HG03135 (cell line): Measurements from ENCODE around the gene ZNF506.
"Not testable (repeated sequence)": the region's sequence is repeated elsewhere in the genome, so short reads cannot be mapped to it uniquely, and the experiment has no call there.

Experiments used
- ATAC-seq: cut with Tn5 transposase; IDR thresholded peaks from one replicate; pipeline ENCODE4 v1.9.1; 2021; ENCODE audit warnings: mild to moderate bottlenecking, moderate library complexity; ENCODE audit not compliant: unreplicated experiment

Gene ZNF506

GRCh38 chr19:19821366-19821951, at the start of gene ZNF506:
ZNF506 (minus strand) TSS chr19:19821750; CDS start chr19:19821603, 147 bp downstream.
- peak; percentile 82 for ATAC-seq

DNA sequence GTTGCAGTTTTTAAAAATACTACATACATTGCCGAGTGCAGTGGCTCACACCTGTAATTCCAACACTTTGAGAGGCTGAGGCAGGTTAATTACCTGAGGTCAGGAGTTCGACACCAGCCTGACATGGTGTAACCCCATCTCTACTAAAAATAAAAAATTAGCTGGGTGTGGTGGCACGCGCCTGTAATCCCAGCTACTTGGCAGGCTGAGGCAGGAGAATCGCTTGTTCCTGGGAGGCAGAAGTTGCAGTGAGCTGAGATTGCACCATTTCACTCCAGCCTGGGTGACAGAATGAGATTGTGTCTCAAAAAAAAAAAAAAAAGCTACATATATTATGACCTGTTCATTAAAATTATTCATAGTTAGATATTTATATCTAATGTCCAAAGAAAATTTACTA, 48.5 kb upstream of the ZNF506 start:
- not testable (repeated sequence) for ATAC-seq

DNA sequence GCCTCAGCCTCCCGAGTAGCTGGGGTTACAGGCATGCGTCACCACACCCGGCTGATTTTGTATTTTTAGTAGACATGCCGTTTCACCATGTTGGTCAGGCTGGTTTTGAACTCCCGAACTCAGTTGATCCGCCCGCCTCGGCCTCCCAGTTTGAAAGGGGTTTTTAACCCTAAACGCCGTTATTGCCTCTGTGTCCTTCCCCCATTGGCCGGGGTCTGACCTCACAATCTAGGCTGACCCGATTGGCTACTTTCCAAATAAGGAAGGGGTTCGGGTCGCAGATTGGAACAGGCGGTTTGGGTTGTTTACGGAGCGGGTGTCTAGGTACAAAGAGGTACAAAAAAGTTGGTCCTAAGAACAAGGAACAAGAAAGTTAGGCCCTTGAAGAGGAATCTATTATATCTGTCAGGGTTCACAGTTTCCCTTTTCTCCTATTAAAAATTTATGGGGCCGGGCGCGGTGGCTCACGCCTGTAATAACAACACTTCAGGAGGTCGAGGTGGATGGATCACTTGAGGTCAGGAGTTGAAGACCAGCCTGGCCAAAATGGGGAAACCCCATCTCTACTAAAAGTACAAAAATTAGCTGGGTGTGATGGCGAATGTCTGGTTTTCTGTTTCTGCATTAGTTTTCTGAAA, 45.2 kb upstream of the ZNF506 start:
- ATAC-seq = no peak

- ATAC-seq = peak; percentile 98
Observed at GRCh38 chr19:19865750-19866610, 44.4 kb upstream of the ZNF506 start, which contains the start of gene ZNF253. ZNF253 (plus strand) TSS chr19:19865882; CDS start chr19:19865997, 115 bp downstream.

DNA sequence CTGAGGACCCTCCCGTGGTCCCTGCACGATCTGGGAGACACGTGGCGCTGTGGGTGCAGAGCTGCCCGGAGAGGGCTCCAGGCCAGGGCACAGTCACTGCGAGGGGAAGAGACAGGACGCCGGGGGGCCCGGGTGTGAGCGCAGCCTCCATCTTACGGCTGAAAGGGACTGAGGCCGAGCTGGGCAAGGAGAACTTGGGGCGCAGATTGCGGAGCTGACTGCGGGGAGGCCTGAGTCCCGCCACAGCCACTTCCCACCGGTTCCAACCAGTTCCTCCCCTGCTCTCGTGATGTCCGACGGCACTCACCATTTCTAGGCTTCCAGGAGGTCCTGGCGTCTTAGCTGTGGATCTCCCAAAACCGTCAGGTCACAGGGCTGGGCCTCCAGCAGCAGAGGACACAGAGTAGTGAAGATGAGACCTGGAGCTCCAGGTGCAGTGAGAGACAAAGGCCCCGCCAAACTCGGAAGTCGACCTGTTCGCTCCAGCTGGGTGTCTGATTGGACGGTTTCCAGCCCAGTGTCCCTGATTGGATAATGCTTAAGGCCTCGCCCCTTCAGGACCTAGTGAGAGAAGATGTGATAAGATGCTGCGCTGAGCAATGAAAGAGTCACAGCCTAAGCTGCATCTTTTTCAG, 39.3 kb upstream of the ZNF506 start:
- ATAC-seq = no peak

DNA sequence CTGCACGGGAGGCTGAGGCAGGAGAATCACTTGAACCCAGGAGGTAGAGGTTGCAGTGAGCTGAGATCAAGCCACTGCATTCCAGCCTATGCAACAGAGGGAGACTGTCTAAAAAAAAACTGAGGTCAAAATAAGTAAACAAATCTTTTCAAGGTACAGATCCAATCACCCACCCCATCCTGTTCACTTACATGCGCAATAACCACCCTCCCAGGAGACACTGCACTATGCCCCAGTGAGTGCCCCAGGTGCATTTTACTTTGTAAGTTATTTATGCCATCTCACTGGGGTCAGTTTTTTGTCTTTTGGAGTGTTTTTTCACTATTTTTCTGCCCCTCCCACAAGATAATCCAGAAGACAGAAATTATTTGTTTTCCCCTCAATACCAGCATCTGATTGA, 37.2 kb upstream of the ZNF506 start:
- no peak for ATAC-seq

DNA sequence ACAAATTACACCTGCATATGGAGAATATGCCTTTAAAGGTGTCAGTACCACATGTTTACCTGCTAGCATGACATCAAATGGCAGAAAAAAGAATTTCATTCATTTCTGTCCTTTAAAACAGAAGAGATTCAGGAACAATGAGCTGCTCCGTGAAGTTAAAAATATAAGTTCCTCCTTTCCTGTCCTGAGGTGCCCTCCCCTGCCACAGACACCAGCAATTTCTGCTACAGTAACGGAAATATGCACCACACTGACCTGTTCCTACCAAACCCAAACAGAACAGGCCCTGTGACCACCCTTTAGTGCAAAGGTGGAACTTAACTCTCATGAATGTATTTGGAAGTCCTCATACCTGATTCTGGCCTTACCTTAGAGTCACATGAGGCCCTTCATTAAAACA, 30.2 kb upstream of the ZNF506 start:
- not testable (repeated sequence) for ATAC-seq

DNA sequence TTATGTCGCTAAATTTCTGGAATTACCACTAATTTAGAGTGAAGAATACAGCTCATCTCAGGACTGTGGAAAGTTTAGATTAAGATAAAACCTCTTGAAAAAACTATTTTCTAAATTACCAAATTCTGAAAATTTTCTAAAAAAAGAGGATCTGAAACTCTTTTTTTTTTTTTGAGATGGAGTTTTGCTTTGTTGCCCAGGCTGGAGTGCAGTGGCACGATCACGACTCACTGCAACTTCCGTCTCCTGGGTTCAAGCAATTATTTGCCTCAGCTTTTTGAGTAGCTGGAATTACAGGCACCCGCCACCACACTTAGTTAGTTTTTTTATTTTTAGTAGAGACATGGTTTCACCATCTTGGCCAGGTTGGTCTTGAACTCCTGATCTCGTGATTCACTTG, 27.5 kb upstream of the ZNF506 start:
- ATAC-seq = no peak

DNA sequence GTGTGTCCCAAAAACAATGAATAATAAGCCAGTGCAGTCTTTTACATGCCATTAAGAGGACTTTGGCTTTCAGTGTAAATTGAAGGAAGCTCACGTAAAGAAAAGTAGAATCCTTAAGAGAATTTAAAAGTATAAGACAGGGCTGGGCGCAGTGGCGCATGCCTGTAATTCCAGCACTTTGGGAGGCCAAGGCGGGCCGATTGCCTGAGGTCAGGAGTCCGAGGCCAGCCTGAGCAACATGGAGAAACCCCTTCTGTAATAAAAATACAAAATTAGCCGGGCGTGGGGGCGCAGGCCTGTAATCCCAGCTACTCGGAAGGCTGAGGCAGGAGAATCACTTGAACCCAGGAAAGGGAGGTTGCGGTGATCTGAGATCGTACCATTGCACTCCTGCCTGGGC, 26.2 kb upstream of the ZNF506 start:
- ATAC-seq = no peak

- no peak for ATAC-seq
Observed at GRCh38 chr19:19835560-19836038, 14.0 kb upstream of the ZNF506 start.

DNA sequence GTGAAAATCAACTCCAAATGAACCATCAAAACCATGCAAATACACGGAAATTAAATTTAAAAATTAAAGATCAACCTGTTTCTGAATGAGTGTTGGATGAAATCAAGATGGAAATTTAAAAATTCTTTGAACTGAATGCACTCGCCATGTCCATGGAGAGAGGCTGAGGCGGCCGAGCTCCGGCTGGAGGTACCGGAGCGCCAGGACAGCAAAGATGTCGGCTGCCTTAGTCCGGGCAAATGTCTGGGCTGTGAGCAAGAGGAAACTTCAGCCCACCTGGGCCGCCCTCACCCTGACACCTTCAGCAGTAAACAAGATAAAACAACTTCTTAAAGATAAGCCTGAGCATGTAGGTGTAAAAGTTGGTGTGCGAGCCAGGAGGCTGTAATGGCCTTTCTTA, 5.3 kb upstream of the ZNF506 start:
- ATAC-seq = no peak

- ATAC-seq = no peak
Observed at GRCh38 chr19:19823916-19824315, 2.4 kb upstream of the ZNF506 start.

- peak; percentile 3 for ATAC-seq
Observed at GRCh38 chr19:19821976-19822375, 426 bp upstream of the ZNF506 start.

DNA sequence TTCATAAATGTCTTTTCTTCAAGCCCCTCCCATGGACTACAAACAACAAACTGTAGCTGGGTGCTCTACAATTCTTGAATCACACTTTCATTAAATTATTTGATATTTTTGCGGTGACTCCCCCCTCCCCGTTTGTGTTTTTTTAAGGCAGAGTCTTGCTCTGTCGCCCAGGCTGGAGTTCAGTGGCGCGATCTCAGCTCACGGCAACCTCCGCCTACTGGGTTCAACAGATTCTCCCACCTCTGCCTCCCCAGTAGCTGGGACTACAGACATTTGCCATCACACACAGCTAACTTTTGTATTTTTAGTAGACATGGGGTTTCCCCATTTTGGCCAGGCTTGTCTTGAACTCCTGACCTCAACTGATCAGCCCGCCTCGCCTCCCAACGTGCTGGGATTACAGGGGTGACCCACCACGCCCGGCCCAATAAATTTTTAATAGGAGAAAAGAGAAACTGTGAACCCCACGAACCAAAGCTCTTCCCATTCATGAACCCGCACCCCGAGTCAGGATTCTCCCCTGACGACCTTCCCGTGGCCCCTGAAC, 703 bp downstream of the ZNF506 start:
- ATAC-seq = no peak

- no peak for ATAC-seq
Observed at GRCh38 chr19:19817357-19817756, 4.2 kb downstream of the ZNF506 start.

- no peak for ATAC-seq
Observed at GRCh38 chr19:19816679-19817078, 4.9 kb downstream of the ZNF506 start.

DNA sequence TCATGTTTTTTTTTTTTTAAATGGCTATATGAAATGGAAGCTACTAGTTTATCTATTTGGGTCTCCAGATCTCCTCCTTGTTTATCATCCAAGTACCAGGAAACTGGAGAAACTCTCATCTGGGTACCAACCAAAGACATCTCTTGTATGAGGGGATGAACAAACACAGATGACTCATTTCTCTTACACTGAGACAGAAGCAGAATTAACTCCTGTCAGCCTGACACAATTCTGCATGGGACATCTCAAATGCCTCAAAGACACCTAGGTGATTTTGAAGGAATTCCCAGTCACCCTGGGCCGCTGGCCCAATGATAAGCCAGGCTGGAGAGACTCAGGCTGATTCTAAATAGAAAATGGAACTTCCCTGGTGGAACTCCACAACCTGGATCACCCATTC, 9.6 kb downstream of the ZNF506 start:
- not testable (repeated sequence) for ATAC-seq

DNA sequence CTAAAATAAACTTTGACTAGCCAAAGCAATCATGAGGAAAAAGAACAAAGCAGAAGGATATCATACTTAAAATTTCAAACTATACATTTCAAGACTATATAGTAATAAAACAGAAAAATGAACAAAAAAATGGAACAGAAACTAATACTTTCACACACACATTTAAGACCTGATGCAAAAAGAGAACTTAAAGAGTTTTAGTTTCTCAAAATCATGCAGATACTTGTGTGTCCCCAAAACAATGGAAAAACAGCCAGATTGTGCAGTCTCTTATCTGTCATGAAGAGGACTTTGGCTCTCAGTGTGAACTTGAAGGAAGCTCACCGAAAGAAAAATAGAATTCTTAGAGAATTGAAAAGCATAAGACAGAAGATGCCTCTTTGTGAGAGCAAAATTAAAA, 16.1 kb downstream of the ZNF506 start:
- ATAC-seq = no peak

DNA sequence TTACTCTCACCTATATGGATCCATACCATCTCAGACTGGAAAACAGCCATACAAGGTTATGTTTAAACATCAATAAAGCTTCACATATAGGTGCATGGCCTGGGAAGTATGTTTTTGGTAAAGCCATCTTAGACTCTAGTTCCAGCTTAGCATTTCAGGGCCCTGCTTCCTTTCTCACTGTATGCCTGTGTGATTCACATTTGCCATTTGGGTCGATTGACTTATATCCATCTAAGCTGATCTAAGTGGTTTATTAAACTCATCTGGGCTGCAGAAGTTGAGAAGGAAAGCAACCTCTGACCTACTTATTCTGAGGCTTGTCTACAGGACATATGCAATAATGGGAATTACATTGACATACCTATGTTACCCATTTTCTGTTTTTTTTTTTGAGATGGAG, 33.5 kb downstream of the ZNF506 start:
- ATAC-seq = no peak

- ATAC-seq = not testable (repeated sequence)
Observed at GRCh38 chr19:19785476-19785875, 36.1 kb downstream of the ZNF506 start.

DNA sequence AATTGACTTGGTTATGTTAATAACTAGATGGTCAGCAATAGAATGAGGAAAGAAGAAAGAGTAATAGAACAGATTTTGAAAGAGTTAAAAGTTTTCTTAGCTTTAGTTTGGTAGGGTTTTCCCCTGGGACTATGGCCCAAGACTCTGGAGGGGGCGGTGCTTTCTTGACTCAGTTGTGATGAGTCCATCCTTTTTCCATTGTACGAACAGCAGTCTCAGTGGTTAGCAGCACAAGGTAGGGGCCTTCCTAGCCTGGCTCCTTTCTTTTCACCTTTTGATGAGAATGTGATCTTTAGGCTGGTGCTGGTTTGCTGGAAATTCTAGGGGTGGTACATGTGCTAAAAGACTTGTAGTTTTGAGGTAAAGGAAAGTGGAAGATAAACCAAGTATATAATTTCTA, 38.8 kb downstream of the ZNF506 start:
- no peak for ATAC-seq
